Panc1 (cell line): Measurements from ENCODE around the gene MLH3. TPM values are rescaled to one million over a fixed set of nuclear protein-coding genes. Genes with fewer than 3 reads are reported as not detected.

ENCODE experiments used
- ATAC-seq: fragments of 200-7000 bp; cut with Tn5 transposase; 2 replicates; pipeline ENCODE4 v1.9.1; 2020; ENCODE audit warnings: mild to moderate bottlenecking, moderate library complexity
- BruUV-seq: library from RNA; stranded (reverse); fragments of 400-500 nt; replicated peaks from 2 replicates; lab custom pipeline; 2021; lab: Mats Ljungman, UMichigan
- CTCF ChIA-PET: fragments of 300-600 bp; sonication (Branson Sonifier 250); formaldehyde crosslinking; loops from one replicate; lab custom pipeline; 2022; ENCODE audit warnings: antibody characterized with exemption; lab: Charles Lee
- POLR2A ChIA-PET: fragments of 300-600 bp; sonication (Branson Sonifier 250); formaldehyde crosslinking; loops from one replicate; lab custom pipeline; 2022; ENCODE audit warnings: antibody characterized with exemption; lab: Charles Lee
- DNase-seq: peaks from one replicate; pipeline ENCODE4 v3.0.0-alpha.2; 2010; ENCODE audit warnings: low read depth, low spot score
- H3K27ac ChIP-seq: 2 replicates; pipeline ENCODE4 v1.5.1; 2011; ENCODE audit warnings: mild to moderate bottlenecking, low read length, inconsistent platforms
- H3K27me3 ChIP-seq: fragments of 200-500 bp; sonication (Bioruptor generic); 2 replicates; pipeline ENCODE4 v1.6.0; 2014; ENCODE audit warnings: low read length, inconsistent platforms; ENCODE audit not compliant: control insufficient read depth, insufficient read depth
- H3K36me3 ChIP-seq: fragments of 200-500 bp; sonication (Bioruptor generic); 2 replicates; pipeline ENCODE4 v1.5.1; 2014; ENCODE audit warnings: inconsistent platforms, mild to moderate bottlenecking, low read length, moderate library complexity; ENCODE audit not compliant: control insufficient read depth, insufficient read depth
- H3K4me1 ChIP-seq: 2 replicates; pipeline ENCODE4 v1.5.1; 2011; ENCODE audit warnings: inconsistent platforms, mild to moderate bottlenecking, low read length, moderate library complexity; ENCODE audit not compliant: control insufficient read depth, insufficient read depth
- H3K4me3 ChIP-seq, 2 experiments: 2 replicates each; pipeline ENCODE4 v1.5.1; 2011 to 2012; ENCODE audit warnings: low read depth in 2 of 2, low read length in 2 of 2, mild to moderate bottlenecking in 2 of 2, inconsistent platforms in 1 of 2, moderate library complexity in 1 of 2
- H3K9me3 ChIP-seq: fragments of 200-500 bp; sonication (Bioruptor generic); 2 replicates; pipeline ENCODE4 v1.5.1; 2014; ENCODE audit warnings: low read depth, mild to moderate bottlenecking, inconsistent platforms, low read length, moderate library complexity; ENCODE audit not compliant: control insufficient read depth, insufficient read depth
- POLR2AphosphoS5 ChIP-seq: IDR thresholded peaks from 2 replicates; pipeline ENCODE4 v1.6.1; 2012; ENCODE audit warnings: mild to moderate bottlenecking, low read depth, low read length, moderate library complexity
- SIN3A ChIP-seq: IDR thresholded peaks from 2 replicates; pipeline ENCODE4 v1.6.1; 2012; ENCODE audit warnings: low read depth, mild to moderate bottlenecking, low read length, moderate library complexity, borderline replicate concordance; ENCODE audit not compliant: insufficient read depth
- TCF7L2 ChIP-seq: IDR thresholded peaks from 2 replicates; pipeline ENCODE4 v1.6.1; 2011; ENCODE audit warnings: mild to moderate bottlenecking, low read depth, low read length, inconsistent platforms
- in situ Hi-C: cut with HindIII; loops from 2 replicates; pipeline ENCODE4 v1.10.0; 2016; ENCODE audit warnings: low sequenced_read_pairs, low pct_unique_long_range_greater_than_20kb
- intact Hi-C: fragments of 100-400 bp; cut with micrococcal nuclease; formaldehyde crosslinking; loops from one replicate; pipeline ENCODE4 v1.10.0; 2022; ENCODE audit not compliant: unreplicated experiment
- total RNA-seq: library from RNA; stranded (reverse); gene quantifications from one replicate; pipeline ENCODE4 v1.2.1, GENCODE V29; 2021; ENCODE audit not compliant: unreplicated experiment
- TF ChIP-seq, protein P1 (sequence below): fragments of 450-650 bp; IDR thresholded peaks from 2 replicates; pipeline ENCODE4 v1.5.1; 2017; ENCODE audit warnings: mild to moderate bottlenecking
- TF ChIP-seq, protein P2 (sequence below), 2 experiments: IDR thresholded peaks; 2 replicates each; pipeline ENCODE4 v1.6.1; 2011 to 2012; ENCODE audit warnings: low read depth in 2 of 2, control low read depth in 1 of 2, low read length in 1 of 2, mild to moderate bottlenecking in 1 of 2, moderate library complexity in 1 of 2; ENCODE audit not compliant: insufficient read depth in 1 of 2

MLH3 gene
- total RNA-seq, 1 experiment from 2014 or later, result 17.0 TPM

- Histone ChIP-seq H3K27me3 (no peaks in the 10 kb centered on the region), H3K9me3 (no peaks in the 10 kb centered on the region), H3K27ac (no peak overlapping the region), H3K4me1 (no peaks in the 10 kb centered on the region), H3K36me3 (no peaks in the 10 kb centered on the region), H3K4me3 (no peak overlapping the region)
- ATAC-seq, result peak; percentile 44; the same call in 1 of the 2 replicates
- DNase-seq, result no peak
- intact Hi-C loops, result no loop called here
- POLR2A ChIA-PET, result no interaction called here
- no peak for TF ChIP-seq TCF7L2
- TF ChIP-seq SIN3A, result no peak
- TF ChIP-seq, protein P1, sequence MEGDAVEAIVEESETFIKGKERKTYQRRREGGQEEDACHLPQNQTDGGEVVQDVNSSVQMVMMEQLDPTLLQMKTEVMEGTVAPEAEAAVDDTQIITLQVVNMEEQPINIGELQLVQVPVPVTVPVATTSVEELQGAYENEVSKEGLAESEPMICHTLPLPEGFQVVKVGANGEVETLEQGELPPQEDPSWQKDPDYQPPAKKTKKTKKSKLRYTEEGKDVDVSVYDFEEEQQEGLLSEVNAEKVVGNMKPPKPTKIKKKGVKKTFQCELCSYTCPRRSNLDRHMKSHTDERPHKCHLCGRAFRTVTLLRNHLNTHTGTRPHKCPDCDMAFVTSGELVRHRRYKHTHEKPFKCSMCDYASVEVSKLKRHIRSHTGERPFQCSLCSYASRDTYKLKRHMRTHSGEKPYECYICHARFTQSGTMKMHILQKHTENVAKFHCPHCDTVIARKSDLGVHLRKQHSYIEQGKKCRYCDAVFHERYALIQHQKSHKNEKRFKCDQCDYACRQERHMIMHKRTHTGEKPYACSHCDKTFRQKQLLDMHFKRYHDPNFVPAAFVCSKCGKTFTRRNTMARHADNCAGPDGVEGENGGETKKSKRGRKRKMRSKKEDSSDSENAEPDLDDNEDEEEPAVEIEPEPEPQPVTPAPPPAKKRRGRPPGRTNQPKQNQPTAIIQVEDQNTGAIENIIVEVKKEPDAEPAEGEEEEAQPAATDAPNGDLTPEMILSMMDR, result no peak
- TF ChIP-seq, protein P2, sequence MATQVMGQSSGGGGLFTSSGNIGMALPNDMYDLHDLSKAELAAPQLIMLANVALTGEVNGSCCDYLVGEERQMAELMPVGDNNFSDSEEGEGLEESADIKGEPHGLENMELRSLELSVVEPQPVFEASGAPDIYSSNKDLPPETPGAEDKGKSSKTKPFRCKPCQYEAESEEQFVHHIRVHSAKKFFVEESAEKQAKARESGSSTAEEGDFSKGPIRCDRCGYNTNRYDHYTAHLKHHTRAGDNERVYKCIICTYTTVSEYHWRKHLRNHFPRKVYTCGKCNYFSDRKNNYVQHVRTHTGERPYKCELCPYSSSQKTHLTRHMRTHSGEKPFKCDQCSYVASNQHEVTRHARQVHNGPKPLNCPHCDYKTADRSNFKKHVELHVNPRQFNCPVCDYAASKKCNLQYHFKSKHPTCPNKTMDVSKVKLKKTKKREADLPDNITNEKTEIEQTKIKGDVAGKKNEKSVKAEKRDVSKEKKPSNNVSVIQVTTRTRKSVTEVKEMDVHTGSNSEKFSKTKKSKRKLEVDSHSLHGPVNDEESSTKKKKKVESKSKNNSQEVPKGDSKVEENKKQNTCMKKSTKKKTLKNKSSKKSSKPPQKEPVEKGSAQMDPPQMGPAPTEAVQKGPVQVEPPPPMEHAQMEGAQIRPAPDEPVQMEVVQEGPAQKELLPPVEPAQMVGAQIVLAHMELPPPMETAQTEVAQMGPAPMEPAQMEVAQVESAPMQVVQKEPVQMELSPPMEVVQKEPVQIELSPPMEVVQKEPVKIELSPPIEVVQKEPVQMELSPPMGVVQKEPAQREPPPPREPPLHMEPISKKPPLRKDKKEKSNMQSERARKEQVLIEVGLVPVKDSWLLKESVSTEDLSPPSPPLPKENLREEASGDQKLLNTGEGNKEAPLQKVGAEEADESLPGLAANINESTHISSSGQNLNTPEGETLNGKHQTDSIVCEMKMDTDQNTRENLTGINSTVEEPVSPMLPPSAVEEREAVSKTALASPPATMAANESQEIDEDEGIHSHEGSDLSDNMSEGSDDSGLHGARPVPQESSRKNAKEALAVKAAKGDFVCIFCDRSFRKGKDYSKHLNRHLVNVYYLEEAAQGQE (IDR thresholded peaks at IDR 0.05; ENCODE audit: insufficient read depth in 1 of 2, low read depth in 2 of 2, low read length in 1 of 2), result no peak
- no peak for TF ChIP-seq POLR2AphosphoS5
- CTCF ChIA-PET, result no interaction called here
- no TSS peak for BruUV-seq
- in situ Hi-C loops, result no loop called here
Observed at GRCh38 chr14:74988993-74989392, 62.3 kb downstream of the MLH3 start.

DNA sequence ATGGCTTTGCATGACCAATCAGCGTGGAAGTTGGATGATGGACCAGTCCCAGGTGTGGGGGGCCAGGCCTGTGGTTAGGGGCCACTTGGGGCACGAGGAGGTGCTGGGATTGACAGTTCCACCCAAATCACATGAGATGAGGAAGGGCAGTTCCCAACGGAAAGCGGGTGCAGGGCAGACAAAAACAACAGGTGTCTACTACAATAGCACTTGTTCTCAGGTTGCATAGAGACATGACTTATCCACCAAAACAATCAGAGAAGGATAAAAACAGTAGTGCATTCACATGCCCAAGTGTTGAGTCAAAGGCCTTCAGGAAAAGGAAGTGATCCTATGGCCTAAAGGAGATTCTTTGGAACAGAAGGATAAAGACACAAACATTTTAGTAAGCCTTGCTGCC is 63.1 kb downstream of the MLH3 start:
- no peak overlapping the region for H3K4me3 ChIP-seq
- no TSS peak for BruUV-seq
- ChIA-PET POLR2A (no interaction called here), CTCF (no interaction called here)
- H3K36me3 ChIP-seq, result no peaks in the 10 kb centered on the region
- H3K27ac ChIP-seq, result no peak overlapping the region
- TF ChIP-seq, protein P1, result no peak
- TF ChIP-seq, protein P2 (IDR thresholded peaks at IDR 0.05; ENCODE audit: insufficient read depth in 1 of 2, low read depth in 2 of 2, low read length in 1 of 2), result no peak
- no peak for TF ChIP-seq POLR2AphosphoS5
- in situ Hi-C loops, result no loop called here
- intact Hi-C loops, result no loop called here
- ATAC-seq (peak; percentile 71; the same call in 1 of the 2 replicates), DNase-seq (no peak)
- H3K9me3 ChIP-seq, result no peaks in the 10 kb centered on the region
- H3K27me3 ChIP-seq, result no peaks in the 10 kb centered on the region
- no peaks in the 10 kb centered on the region for H3K4me1 ChIP-seq
